Ovary (tissue), 3 donors: Measurements from ENCODE around the gene COL5A1.

Source experiments
- CTCF ChIP-seq, 3 donors: fragments of 450-650 bp in 2 of 3; fragments of 200-600 bp in 1 of 3; IDR thresholded peaks; one replicate each; pipeline versions ENCODE4 v1.5.1 to v1.8.0; 2016 to 2022; ENCODE audit warnings: antibody characterized with exemption in 3 of 3, mild to moderate bottlenecking in 1 of 3
- POLR2A ChIP-seq: fragments of 450-650 bp; IDR thresholded peaks from one replicate; pipeline ENCODE4 v1.6.1; 2017; ENCODE audit warnings: antibody characterized with exemption, mild to moderate bottlenecking, moderate library complexity
- donor health status: DM: no; HTN: no; CAD: no.

DNA sequence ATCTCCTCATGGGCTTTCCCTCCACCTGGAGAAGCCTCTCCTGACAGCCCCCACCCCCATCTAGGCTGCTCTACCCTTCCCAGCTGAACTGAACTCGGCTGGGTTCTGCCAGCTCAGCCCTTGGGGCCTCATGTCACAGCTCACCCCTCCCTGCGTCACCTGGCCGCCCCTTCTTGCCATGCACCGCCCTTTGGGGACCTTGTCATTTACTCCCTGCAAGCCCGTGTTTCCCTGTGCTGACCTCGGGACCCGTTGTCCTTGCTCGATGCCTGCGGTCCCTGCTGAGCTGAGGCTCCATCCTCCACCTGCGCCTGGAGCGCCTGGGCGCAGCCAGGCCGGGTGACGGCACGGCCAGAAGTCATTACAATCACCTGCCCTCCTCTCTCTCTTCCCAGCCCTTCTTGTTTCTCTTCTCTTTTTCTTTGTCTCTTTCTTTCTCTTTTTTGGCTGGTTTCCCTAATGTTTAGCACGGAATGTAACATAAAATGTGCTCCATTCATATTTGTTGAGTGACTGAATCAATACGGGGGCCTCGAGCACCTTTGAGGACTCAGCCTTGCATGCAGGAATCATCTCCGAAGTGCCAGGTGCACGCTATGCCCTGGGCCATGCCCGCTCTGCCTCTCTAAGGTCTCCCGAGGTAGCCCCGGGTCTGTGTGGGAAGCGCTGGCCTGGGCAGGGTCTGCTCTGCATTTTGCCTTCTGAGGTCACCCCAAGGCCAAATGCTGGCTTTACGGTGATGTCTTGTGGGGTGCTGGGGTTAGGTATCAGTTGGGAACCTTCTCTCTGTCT is 48.1 kb upstream of the COL5A1 start:
- TF ChIP-seq CTCF (IDR thresholded peaks at IDR 0.05) (no peak), POLR2A (no peak)
